ENCODE data around the gene HMSD. TPM values are rescaled to one million over a fixed set of nuclear protein-coding genes. Genes with fewer than 3 reads are reported as not detected.

The HMSD gene, protein sequence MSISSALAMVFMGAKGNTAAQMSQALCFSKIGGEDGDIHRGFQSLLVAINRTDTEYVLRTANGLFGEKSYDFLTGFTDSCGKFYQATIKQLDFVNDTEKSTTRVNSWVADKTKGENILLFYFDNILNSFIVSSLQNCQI
- total RNA-seq (2014; rRNA removed; shearing (Covaris generic)) (0.54 and 2.6 TPM in 2 replicates), polyA plus RNA-seq (2016; fragmentation: Nextera tagmentation; extraction: Ambion mirVana) (13.0 and 25.1 TPM in 2 replicates)
- long read RNA-seq, partial matches to known transcripts, result 1 of 3 reads
- long read RNA-seq, other reads (novel, unspliced or antisense), result 1 of 3 reads

DNA sequence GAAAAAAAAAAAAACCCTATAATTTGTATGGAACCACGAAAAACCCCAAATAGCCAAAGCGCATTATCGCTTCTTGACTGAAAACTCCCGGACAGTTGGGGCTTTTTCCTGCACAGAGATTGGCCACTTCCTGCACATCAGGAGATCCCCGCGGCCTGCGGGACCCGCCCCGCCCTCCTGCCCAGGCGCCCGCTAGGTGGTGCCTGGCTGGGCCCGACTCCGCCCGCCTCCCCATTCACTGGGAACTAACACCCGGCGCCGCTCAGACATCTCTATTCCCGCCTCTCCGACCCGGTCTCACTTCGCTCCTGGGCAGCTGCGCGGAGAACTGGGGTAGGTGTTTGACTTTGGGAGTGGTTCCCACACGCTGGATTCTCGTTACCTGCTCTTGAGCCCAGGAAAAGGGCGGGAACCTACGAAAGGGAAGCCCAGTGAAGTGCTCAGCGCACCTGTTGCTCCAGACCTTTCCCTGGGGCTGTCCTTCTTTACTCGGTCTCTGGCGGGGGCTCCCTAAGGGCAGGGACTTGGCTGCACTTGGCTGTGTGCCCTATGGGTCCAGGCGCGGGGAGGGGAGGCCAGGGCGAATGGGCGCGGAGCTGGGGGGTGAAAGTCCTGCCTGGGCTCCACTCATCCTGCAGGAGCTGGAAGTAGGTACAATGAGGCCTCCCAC, at the start of gene HMSD:
Gene HMSD (plus strand): TSS at position 234 of the 670 bp plus-strand sequence. CDS start 4,155 bp downstream, outside the sequence.
- peak; percentile 99 for ATAC-seq
- Histone ChIP-seq H3K4me3 (peak within 1 kb of the TSS; percentile 66), H3F3A (replicated peaks; ENCODE audit: low read depth) (0 out of 2 replicates have a peak, but pooled peaks cover 7% of the 10 kb centered on the region), H3K27me3 (ENCODE audit: insufficient read depth) (peaks cover 14% of the 10 kb centered on the region; the same call in 1 of the 2 replicates), H2AFZ (peak within 1 kb of the TSS; percentile 77), H4K20me1 (replicated peaks; ENCODE audit: insufficient read depth) (no peaks in the 10 kb centered on the region), H3K4me1 (ENCODE audit: insufficient read depth) (peaks cover 9% of the 10 kb centered on the region; the same call in 1 of the 2 replicates), H3K9me2 (ENCODE audit: insufficient read depth) (no peaks in the 10 kb centered on the region), H3K79me2 (replicated peaks; ENCODE audit: insufficient read depth) (no peaks in the 10 kb centered on the region), H3K27ac (ENCODE audit: low read depth) (no peak within 1 kb of the TSS), H3K4me2 (peak within 1 kb of the TSS; percentile 85), H3K36me3 (ENCODE audit: insufficient read depth) (no peaks in the 10 kb centered on the region)
- Mint-ChIP-seq H3K27ac (no peak within 1 kb of the TSS; the same call in 1 of the 2 replicates), H3K27me3 (ENCODE audit: insufficient read depth, low read depth, poor library complexity) (peaks cover 3% of the 10 kb centered on the region), H3K36me3 (ENCODE audit: low read depth) (no peaks in the 10 kb centered on the region), H3K4me1 (peaks cover 13% of the 10 kb centered on the region), H3K9me3 (no peaks in the 10 kb centered on the region; the same call in 2 of the 3 replicates), H3K4me3 (peak within 1 kb of the TSS; percentile 78)
- peak; percentile 83 for DNase-seq (ENCODE audit: low spot score)
- peak; percentile 50 for TF ChIP-seq POLR2AphosphoS5 (IDR thresholded peaks at IDR 0.05; ENCODE audit: low read depth)
- TF ChIP-seq STAT1 (IDR thresholded peaks at IDR 0.05; ENCODE audit: unreplicated experiment), result no peak
- TF ChIP-seq, protein P1, sequence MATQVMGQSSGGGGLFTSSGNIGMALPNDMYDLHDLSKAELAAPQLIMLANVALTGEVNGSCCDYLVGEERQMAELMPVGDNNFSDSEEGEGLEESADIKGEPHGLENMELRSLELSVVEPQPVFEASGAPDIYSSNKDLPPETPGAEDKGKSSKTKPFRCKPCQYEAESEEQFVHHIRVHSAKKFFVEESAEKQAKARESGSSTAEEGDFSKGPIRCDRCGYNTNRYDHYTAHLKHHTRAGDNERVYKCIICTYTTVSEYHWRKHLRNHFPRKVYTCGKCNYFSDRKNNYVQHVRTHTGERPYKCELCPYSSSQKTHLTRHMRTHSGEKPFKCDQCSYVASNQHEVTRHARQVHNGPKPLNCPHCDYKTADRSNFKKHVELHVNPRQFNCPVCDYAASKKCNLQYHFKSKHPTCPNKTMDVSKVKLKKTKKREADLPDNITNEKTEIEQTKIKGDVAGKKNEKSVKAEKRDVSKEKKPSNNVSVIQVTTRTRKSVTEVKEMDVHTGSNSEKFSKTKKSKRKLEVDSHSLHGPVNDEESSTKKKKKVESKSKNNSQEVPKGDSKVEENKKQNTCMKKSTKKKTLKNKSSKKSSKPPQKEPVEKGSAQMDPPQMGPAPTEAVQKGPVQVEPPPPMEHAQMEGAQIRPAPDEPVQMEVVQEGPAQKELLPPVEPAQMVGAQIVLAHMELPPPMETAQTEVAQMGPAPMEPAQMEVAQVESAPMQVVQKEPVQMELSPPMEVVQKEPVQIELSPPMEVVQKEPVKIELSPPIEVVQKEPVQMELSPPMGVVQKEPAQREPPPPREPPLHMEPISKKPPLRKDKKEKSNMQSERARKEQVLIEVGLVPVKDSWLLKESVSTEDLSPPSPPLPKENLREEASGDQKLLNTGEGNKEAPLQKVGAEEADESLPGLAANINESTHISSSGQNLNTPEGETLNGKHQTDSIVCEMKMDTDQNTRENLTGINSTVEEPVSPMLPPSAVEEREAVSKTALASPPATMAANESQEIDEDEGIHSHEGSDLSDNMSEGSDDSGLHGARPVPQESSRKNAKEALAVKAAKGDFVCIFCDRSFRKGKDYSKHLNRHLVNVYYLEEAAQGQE (IDR thresholded peaks at IDR 0.05; ENCODE audit: unreplicated experiment), result no peak
- TF ChIP-seq, protein P2, sequence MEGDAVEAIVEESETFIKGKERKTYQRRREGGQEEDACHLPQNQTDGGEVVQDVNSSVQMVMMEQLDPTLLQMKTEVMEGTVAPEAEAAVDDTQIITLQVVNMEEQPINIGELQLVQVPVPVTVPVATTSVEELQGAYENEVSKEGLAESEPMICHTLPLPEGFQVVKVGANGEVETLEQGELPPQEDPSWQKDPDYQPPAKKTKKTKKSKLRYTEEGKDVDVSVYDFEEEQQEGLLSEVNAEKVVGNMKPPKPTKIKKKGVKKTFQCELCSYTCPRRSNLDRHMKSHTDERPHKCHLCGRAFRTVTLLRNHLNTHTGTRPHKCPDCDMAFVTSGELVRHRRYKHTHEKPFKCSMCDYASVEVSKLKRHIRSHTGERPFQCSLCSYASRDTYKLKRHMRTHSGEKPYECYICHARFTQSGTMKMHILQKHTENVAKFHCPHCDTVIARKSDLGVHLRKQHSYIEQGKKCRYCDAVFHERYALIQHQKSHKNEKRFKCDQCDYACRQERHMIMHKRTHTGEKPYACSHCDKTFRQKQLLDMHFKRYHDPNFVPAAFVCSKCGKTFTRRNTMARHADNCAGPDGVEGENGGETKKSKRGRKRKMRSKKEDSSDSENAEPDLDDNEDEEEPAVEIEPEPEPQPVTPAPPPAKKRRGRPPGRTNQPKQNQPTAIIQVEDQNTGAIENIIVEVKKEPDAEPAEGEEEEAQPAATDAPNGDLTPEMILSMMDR (conservative IDR thresholded peaks at IDR 0.05; ENCODE audit: low read depth in 2 of 2), result peak; percentile 39 to 43; a peak in 2 of 4 replicates
- TF ChIP-seq, protein P3, sequence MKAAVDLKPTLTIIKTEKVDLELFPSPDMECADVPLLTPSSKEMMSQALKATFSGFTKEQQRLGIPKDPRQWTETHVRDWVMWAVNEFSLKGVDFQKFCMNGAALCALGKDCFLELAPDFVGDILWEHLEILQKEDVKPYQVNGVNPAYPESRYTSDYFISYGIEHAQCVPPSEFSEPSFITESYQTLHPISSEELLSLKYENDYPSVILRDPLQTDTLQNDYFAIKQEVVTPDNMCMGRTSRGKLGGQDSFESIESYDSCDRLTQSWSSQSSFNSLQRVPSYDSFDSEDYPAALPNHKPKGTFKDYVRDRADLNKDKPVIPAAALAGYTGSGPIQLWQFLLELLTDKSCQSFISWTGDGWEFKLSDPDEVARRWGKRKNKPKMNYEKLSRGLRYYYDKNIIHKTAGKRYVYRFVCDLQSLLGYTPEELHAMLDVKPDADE (IDR thresholded peaks at IDR 0.05), result no peak
- no peak for TF ChIP-seq EZH2phosphoT487 (IDR thresholded peaks at IDR 0.05; ENCODE audit: unreplicated experiment)
